ENCODE measurements around the gene IL17RC. TPM values are rescaled to one million over a fixed set of nuclear protein-coding genes. Genes with fewer than 3 reads are reported as not detected.

Gene IL17RC
- total RNA-seq, 4 donors from 2014 or later, result 60.4 to 68.4 (median 65.1) TPM

DNA sequence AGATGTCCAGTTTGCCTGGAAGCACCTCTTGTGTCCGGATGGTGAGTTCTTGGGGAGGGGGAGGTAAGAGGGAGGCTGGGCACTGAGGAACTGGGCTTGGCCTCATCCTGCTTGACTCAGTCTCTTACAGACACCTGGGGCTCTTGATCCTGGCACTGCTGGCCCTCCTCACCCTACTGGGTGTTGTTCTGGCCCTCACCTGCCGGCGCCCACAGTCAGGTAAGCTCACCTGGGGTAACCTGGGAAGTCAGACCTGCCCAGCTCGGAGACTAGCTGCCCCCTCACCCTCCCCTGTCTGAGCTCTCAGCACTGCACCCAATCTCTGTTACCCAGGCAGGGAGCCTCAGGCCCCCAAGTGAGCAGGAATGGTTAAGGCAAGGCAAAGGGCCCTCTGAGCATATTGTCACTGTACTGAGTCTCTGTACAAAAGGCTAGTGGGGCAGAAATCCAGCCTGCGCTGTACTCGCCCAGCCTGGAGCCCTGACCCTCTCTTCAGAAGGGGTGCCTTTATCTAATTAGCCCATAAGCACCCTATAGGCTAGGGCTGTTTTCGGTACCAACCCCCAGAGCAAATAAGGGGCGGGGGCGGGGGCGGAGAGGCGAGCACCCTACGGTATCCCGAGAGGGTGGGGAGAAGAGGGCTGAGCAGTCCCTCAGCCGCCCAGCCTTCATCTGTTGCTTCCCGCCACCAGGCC is 2.2 kb upstream of the IL17RC start:
- Histone ChIP-seq H3K4me3 (peak overlapping the region; percentile 62 to 93 (median 83)), H3K4me1 (peaks cover 0 to 49% (median 29%) of the 10 kb centered on the region in 4 donors), H3K9me3 (no peaks in the 10 kb centered on the region), H3K36me3 (peaks cover 0 to 3% (median 0%) of the 10 kb centered on the region in 3 donors), H3K27ac (peak overlapping the region; percentile 87 to 97 (median 92)), H3K27me3 (no peaks in the 10 kb centered on the region)
- 15 to 21% methylated on average over 14 of the region's 15 CpGs for WGBS, 2 donors
- TF ChIP-seq EP300 (IDR thresholded peaks at IDR 0.05) (no peak), POLR2A (IDR thresholded peaks at IDR 0.05) (no peak)
- TF ChIP-seq, protein P1, sequence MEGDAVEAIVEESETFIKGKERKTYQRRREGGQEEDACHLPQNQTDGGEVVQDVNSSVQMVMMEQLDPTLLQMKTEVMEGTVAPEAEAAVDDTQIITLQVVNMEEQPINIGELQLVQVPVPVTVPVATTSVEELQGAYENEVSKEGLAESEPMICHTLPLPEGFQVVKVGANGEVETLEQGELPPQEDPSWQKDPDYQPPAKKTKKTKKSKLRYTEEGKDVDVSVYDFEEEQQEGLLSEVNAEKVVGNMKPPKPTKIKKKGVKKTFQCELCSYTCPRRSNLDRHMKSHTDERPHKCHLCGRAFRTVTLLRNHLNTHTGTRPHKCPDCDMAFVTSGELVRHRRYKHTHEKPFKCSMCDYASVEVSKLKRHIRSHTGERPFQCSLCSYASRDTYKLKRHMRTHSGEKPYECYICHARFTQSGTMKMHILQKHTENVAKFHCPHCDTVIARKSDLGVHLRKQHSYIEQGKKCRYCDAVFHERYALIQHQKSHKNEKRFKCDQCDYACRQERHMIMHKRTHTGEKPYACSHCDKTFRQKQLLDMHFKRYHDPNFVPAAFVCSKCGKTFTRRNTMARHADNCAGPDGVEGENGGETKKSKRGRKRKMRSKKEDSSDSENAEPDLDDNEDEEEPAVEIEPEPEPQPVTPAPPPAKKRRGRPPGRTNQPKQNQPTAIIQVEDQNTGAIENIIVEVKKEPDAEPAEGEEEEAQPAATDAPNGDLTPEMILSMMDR (IDR thresholded peaks at IDR 0.05), result no peak
- DNase-seq (ENCODE audit: low spot score in 2 of 2), result no peak

DNA sequence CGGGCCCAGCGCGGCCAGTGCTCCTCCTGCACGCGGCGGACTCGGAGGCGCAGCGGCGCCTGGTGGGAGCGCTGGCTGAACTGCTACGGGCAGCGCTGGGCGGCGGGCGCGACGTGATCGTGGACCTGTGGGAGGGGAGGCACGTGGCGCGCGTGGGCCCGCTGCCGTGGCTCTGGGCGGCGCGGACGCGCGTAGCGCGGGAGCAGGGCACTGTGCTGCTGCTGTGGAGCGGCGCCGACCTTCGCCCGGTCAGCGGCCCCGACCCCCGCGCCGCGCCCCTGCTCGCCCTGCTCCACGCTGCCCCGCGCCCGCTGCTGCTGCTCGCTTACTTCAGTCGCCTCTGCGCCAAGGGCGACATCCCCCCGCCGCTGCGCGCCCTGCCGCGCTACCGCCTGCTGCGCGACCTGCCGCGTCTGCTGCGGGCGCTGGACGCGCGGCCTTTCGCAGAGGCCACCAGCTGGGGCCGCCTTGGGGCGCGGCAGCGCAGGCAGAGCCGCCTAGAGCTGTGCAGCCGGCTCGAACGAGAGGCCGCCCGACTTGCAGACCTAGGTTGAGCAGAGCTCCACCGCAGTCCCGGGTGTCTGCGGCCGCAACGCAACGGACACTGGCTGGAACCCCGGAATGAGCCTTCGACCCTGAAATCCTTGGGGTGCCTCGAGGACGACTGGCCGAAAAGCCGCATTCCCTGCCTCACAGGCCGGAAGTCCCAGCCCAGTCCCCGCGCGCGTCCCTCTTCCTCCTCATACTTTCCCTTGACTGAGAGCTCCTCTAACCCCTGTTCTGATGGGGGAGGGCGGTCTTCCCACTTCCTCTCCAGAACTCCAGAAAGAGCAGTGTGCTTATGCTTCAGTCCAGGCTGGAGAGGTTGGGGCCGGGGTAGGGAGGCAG is 1.4 kb upstream of the IL17RC start:
- Histone ChIP-seq H3K4me1 (peaks cover 0 to 49% (median 29%) of the 10 kb centered on the region in 4 donors), H3K9me3 (no peaks in the 10 kb centered on the region), H3K36me3 (peaks cover 0 to 11% (median 0%) of the 10 kb centered on the region in 3 donors), H3K27me3 (no peaks in the 10 kb centered on the region), H3K4me3 (peak overlapping the region; percentile 62 to 93 (median 83)), H3K27ac (peak overlapping the region; percentile 87 to 97 (median 92))
- peak in 1 of 2 donors; percentile 56 for TF ChIP-seq EP300 (IDR thresholded peaks at IDR 0.05)
- TF ChIP-seq, protein P1 (IDR thresholded peaks at IDR 0.05), result peak; percentile 32 to 79 (median 66)
- TF ChIP-seq POLR2A (IDR thresholded peaks at IDR 0.05), result peak; percentile 10 to 13
- WGBS, 2 donors, result 0 to 1% methylated on average over 31 to 62 of the region's 99 CpGs
- DNase-seq (ENCODE audit: low spot score in 2 of 2), result peak; percentile 50 to 61

- DNase-seq (ENCODE audit: low spot score in 2 of 2), result peak in 1 of 2 donors; percentile 22
- TF ChIP-seq, protein P1 (IDR thresholded peaks at IDR 0.05), result no peak
- TF ChIP-seq EP300 (IDR thresholded peaks at IDR 0.05), result no peak
- no peak for TF ChIP-seq POLR2A (IDR thresholded peaks at IDR 0.05)
- no peaks in the 10 kb centered on the region for H3K9me3 ChIP-seq
- peaks cover 0 to 49% (median 29%) of the 10 kb centered on the region in 4 donors for H3K4me1 ChIP-seq
- H3K4me3 ChIP-seq, result peak overlapping the region; percentile 62 to 93 (median 83)
- peak overlapping the region; percentile 87 to 97 (median 92) for H3K27ac ChIP-seq
- H3K27me3 ChIP-seq, result no peaks in the 10 kb centered on the region
- WGBS, 2 donors, result 19 to 29% methylated on average over 7 of the region's 7 CpGs
- peaks cover 0 to 17% (median 0%) of the 10 kb centered on the region in 3 donors for H3K36me3 ChIP-seq
Measured at GRCh38 chr3:9916346-9916733, 558 bp upstream of the IL17RC start.

DNA sequence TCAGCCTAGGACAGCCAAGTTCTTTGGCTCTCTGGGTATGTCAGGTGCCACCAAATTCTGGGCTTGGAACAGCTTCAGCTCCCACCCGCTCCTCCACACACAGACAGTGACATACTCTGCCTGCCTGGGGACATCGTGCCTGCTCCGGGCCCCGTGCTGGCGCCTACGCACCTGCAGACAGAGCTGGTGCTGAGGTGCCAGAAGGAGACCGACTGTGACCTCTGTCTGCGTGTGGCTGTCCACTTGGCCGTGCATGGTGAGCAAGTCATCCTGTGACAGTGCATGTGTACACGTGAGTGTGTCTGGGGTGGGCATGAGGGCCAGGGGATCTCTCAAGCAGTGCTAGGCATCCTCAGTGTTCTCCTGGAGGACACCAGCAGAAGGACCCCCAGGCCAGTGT is 922 bp downstream of the IL17RC start:
- TF ChIP-seq, protein P1 (IDR thresholded peaks at IDR 0.05), result no peak
- TF ChIP-seq POLR2A (IDR thresholded peaks at IDR 0.05) (no peak), EP300 (IDR thresholded peaks at IDR 0.05) (no peak)
- Histone ChIP-seq H3K27ac (peak overlapping the region; percentile 87 to 97 (median 92)), H3K4me3 (peak overlapping the region in 2 of 4 donors; percentile 81 to 93), H3K9me3 (no peaks in the 10 kb centered on the region), H3K4me1 (peaks cover 0 to 49% (median 29%) of the 10 kb centered on the region in 4 donors), H3K36me3 (peaks cover 0 to 21% (median 0%) of the 10 kb centered on the region in 3 donors), H3K27me3 (no peaks in the 10 kb centered on the region)
- WGBS, 2 donors, result 78 to 81% methylated on average over 7 to 10 of the region's 10 CpGs
- no peak for DNase-seq (ENCODE audit: low spot score in 2 of 2)
